Mesenchymal stem cell (in vitro differentiated cells and primary cell): Measurements from ENCODE around the gene TSKS.

Source experiments
- DNase-seq: peaks from one replicate; pipeline ENCODE4 v3.0.0-alpha.2; 2013
- H2AFZ ChIP-seq: one replicate; pipeline ENCODE4 v1.6.1; 2013; ENCODE audit warnings: low read depth, mild to moderate bottlenecking, control low read depth, inconsistent platforms, low read length, moderate library complexity
- H2AK5ac ChIP-seq: 2 replicates; pipeline ENCODE4 v1.6.1; 2013; ENCODE audit warnings: low read length, moderate library complexity, mild to moderate bottlenecking, inconsistent platforms; ENCODE audit not compliant: severe bottlenecking
- H2BK120ac ChIP-seq: one replicate; pipeline ENCODE4 v1.6.1; 2013; ENCODE audit warnings: low read depth, mild to moderate bottlenecking, inconsistent platforms, low read length, moderate library complexity
- H2BK12ac ChIP-seq, 2 experiments: one replicate each; pipeline ENCODE4 v1.6.1; 2013; ENCODE audit warnings: inconsistent platforms in 2 of 2, low read length in 2 of 2, mild to moderate bottlenecking in 2 of 2, moderate library complexity in 2 of 2, control low read depth in 1 of 2
- H2BK15ac ChIP-seq: one replicate; pipeline ENCODE4 v1.6.1; 2013; ENCODE audit warnings: mild to moderate bottlenecking, low read depth, inconsistent platforms; ENCODE audit not compliant: poor library complexity, severe bottlenecking
- H2BK5ac ChIP-seq: 2 replicates; pipeline ENCODE4 v1.6.1; 2013; ENCODE audit warnings: low read depth, mild to moderate bottlenecking, low read length, control low read depth, inconsistent platforms; ENCODE audit not compliant: poor library complexity, severe bottlenecking
- H3K14ac ChIP-seq, 2 experiments: one replicate each; pipeline ENCODE4 v1.6.1; 2013; ENCODE audit warnings: inconsistent platforms in 2 of 2, low read length in 2 of 2, control low read depth in 1 of 2, mild to moderate bottlenecking in 1 of 2, moderate library complexity in 1 of 2
- H3K18ac ChIP-seq, 2 experiments: one replicate each; pipeline ENCODE4 v1.6.1; 2013; ENCODE audit warnings: inconsistent platforms in 2 of 2, low read length in 2 of 2, control low read depth in 1 of 2, low read depth in 1 of 2, mild to moderate bottlenecking in 1 of 2
- H3K23ac ChIP-seq, 2 experiments: one replicate each; pipeline ENCODE4 v1.6.1; 2013; ENCODE audit warnings: inconsistent platforms in 2 of 2, low read length in 2 of 2, mild to moderate bottlenecking in 2 of 2, moderate library complexity in 2 of 2, control low read depth in 1 of 2
- H3K27ac ChIP-seq: 2 replicates; pipeline ENCODE4 v1.5.1; 2013; ENCODE audit warnings: mild to moderate bottlenecking, moderate library complexity, low read length, control low read depth, inconsistent platforms; ENCODE audit not compliant: poor library complexity, severe bottlenecking
- H3K27me3 ChIP-seq, 2 experiments: 2 replicates each; pipeline versions ENCODE4 v1.6.1 to v1.7.0; 2013; ENCODE audit warnings: low read length in 2 of 2, mild to moderate bottlenecking in 2 of 2, moderate library complexity in 2 of 2, control low read depth in 1 of 2, inconsistent platforms in 1 of 2; ENCODE audit not compliant: control insufficient read depth in 1 of 2, insufficient read depth in 1 of 2
- H3K36me3 ChIP-seq, 2 experiments: 2 replicates each; pipeline versions ENCODE4 v1.6.1 to v1.7.0; 2013; ENCODE audit warnings: low read length in 2 of 2, control low read depth in 1 of 2, inconsistent platforms in 1 of 2, low read depth in 1 of 2, mild to moderate bottlenecking in 1 of 2; ENCODE audit not compliant: insufficient read depth in 2 of 2, control insufficient read depth in 1 of 2
- H3K4ac ChIP-seq, 2 experiments: one replicate each; pipeline ENCODE4 v1.6.1; 2013; ENCODE audit warnings: inconsistent platforms in 2 of 2, low read length in 2 of 2, mild to moderate bottlenecking in 2 of 2, moderate library complexity in 2 of 2, control low read depth in 1 of 2, low read depth in 1 of 2
- H3K4me1 ChIP-seq: 2 replicates; pipeline ENCODE4 v1.6.1; 2013; ENCODE audit warnings: low read depth, low read length, control low read depth; ENCODE audit not compliant: control insufficient read depth, insufficient read depth
- H3K4me2 ChIP-seq: 2 replicates; pipeline ENCODE4 v1.6.1; 2013; ENCODE audit warnings: low read length, mild to moderate bottlenecking, inconsistent platforms; ENCODE audit not compliant: poor library complexity, severe bottlenecking
- H3K4me3 ChIP-seq, 2 experiments: 2 replicates each; pipeline versions ENCODE4 v1.5.1 to v1.7.0; 2013; ENCODE audit warnings: low read length in 2 of 2, mild to moderate bottlenecking in 2 of 2, control low read depth in 1 of 2, low read depth in 1 of 2; ENCODE audit not compliant: insufficient read depth in 1 of 2
- H3K79me1 ChIP-seq: replicated peaks from 2 replicates; pipeline ENCODE4 v1.6.1; 2013; ENCODE audit warnings: mild to moderate bottlenecking, control low read depth, low read length, inconsistent platforms; ENCODE audit not compliant: poor library complexity, severe bottlenecking
- H3K9ac ChIP-seq: 2 replicates; pipeline ENCODE4 v1.7.0; 2013; ENCODE audit warnings: mild to moderate bottlenecking, low read length, moderate library complexity
- H3K9me3 ChIP-seq: 2 replicates; pipeline ENCODE4 v1.7.0; 2013; ENCODE audit warnings: mild to moderate bottlenecking, low read length; ENCODE audit not compliant: control insufficient read depth
- H4K8ac ChIP-seq: one replicate; pipeline ENCODE4 v1.6.1; 2013; ENCODE audit warnings: inconsistent platforms, mild to moderate bottlenecking, low read length, moderate library complexity
- H4K91ac ChIP-seq: one replicate; pipeline ENCODE4 v1.6.1; 2013; ENCODE audit warnings: mild to moderate bottlenecking, low read length, inconsistent platforms
- WGBS: methylation state at CpG from one replicate; pipeline ENCODE4 v1.1.7; 2013; ENCODE audit warnings: mixed read lengths; 5-methylcytosine and 5-hydroxymethylcytosine counted together

TSKS gene

DNA sequence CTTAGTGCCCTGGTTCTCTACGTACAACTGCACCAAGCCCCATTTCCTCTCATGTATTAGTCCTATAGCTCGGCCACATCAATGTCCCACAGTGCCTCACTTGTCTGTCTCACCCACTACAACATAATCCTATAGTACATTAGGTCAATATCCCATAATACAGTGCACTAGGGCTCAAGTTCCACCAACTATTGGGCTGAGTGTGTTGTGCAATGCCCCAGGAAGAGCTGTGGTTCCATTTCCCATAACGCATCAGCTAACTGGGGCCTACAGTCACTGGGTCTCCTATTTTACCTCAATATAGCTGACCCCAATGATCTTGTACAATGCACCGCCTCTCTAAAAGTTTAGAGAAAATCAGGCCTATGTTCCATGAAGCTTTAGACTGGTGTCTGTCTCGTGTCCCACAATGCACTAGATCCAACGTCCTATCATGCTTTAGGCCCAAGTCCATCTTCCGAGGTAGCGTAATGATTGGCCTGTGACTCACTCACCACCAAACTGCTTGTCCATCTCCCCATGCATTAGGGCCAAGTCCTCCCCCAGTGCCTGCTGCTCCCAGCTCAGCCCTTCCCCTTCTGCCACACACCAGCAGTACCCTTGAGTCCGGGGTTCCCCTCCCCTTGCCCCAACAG lies 21.8 kb downstream of the TSKS start:
- no peak overlapping the region for H3K4me2 ChIP-seq
- no peak overlapping the region for H2BK15ac ChIP-seq
- no peaks in the 10 kb centered on the region for H3K36me3 ChIP-seq
- H3K4ac ChIP-seq = no peak overlapping the region
- H4K8ac ChIP-seq = no peak overlapping the region
- H3K4me3 ChIP-seq = no peak overlapping the region
- no peak overlapping the region for H2AFZ ChIP-seq
- 85% methylated on average over 9 of the region's 9 CpGs for WGBS
- H3K9me3 ChIP-seq = no peaks in the 10 kb centered on the region
- no peak overlapping the region for H3K23ac ChIP-seq
- H3K27me3 ChIP-seq = no peaks in the 10 kb centered on the region
- no peak overlapping the region for H2BK120ac ChIP-seq
- H3K9ac ChIP-seq = no peak overlapping the region
- H3K79me1 ChIP-seq = no peaks in the 10 kb centered on the region
- H2BK12ac ChIP-seq = no peak overlapping the region
- H3K4me1 ChIP-seq = peaks cover 3% of the 10 kb centered on the region
- no peak overlapping the region for H2BK5ac ChIP-seq
- H3K18ac ChIP-seq = no peak overlapping the region
- no peak overlapping the region for H3K27ac ChIP-seq
- no peak for DNase-seq
- no peak overlapping the region for H3K14ac ChIP-seq
- no peak overlapping the region for H2AK5ac ChIP-seq
- no peak overlapping the region for H4K91ac ChIP-seq

DNA sequence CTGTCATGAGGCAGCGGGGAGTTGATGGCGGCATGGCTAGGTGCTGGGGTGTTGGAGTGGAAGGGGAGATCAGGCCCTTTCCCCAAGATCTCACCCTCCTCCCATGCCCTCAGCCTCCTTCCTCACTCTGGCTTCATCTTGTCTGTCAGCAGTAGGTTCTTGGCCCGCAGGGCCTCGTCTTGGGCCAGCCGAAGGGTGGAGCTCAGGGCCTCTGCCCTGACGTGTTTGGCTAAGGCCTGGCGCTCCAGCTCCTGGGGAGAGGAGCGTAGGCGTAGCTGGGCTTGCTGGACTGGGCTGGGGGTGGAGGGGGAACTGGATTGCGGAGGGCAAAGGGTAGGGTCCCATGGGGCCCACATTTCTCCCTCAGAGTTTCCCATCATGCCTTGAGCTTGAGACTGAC lies 23.2 kb downstream of the TSKS start:
- no peaks in the 10 kb centered on the region for H3K27me3 ChIP-seq
- no peak overlapping the region for H3K4me3 ChIP-seq
- DNase-seq = no peak
- H2BK5ac ChIP-seq = no peak overlapping the region
- no peaks in the 10 kb centered on the region for H3K36me3 ChIP-seq
- no peak overlapping the region for H2BK12ac ChIP-seq
- no peak overlapping the region for H3K23ac ChIP-seq
- no peak overlapping the region for H4K8ac ChIP-seq
- H2BK15ac ChIP-seq = no peak overlapping the region
- H2AFZ ChIP-seq = no peak overlapping the region
- H3K9me3 ChIP-seq = no peaks in the 10 kb centered on the region
- WGBS = 98% methylated on average over 10 of the region's 10 CpGs
- H2BK120ac ChIP-seq = no peak overlapping the region
- no peak overlapping the region for H3K4me2 ChIP-seq
- H3K4ac ChIP-seq = no peak overlapping the region
- H4K91ac ChIP-seq = no peak overlapping the region
- H3K9ac ChIP-seq = no peak overlapping the region
- H3K14ac ChIP-seq = no peak overlapping the region
- no peak overlapping the region for H3K18ac ChIP-seq
- H3K4me1 ChIP-seq = peaks cover 3% of the 10 kb centered on the region
- H3K27ac ChIP-seq = no peak overlapping the region
- no peak overlapping the region for H2AK5ac ChIP-seq
- H3K79me1 ChIP-seq = no peaks in the 10 kb centered on the region

DNA sequence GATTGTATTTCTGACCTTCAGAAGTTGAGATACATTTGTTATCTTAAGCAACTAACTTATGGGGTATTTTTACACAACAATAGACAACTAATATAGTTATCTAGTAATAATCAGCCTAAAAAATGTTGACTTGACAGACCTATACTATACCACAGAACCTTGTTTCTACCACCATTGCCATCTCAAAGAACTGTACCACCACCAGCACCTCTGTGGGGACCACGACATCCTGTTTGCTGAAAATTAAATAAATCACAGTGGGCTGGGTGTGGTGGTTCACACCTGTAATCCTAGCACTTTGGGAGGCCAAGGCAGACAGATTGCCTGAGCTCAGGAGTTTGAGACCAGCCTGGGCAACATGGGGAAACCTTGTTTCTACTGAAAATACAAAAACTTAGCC lies 24.0 kb downstream of the TSKS start:
- no peak for DNase-seq
- no peak overlapping the region for H2AK5ac ChIP-seq
- no peaks in the 10 kb centered on the region for H3K79me1 ChIP-seq
- no peak overlapping the region for H3K4me2 ChIP-seq
- H2BK15ac ChIP-seq = no peak overlapping the region
- no peak overlapping the region for H3K18ac ChIP-seq
- H3K27ac ChIP-seq = no peak overlapping the region
- no peak overlapping the region for H3K4ac ChIP-seq
- no peaks in the 10 kb centered on the region for H3K27me3 ChIP-seq
- H3K9ac ChIP-seq = no peak overlapping the region
- H3K36me3 ChIP-seq = no peaks in the 10 kb centered on the region
- H2AFZ ChIP-seq = no peak overlapping the region
- no peak overlapping the region for H2BK120ac ChIP-seq
- H3K4me1 ChIP-seq = peaks cover 3% of the 10 kb centered on the region
- H3K23ac ChIP-seq = no peak overlapping the region
- no peak overlapping the region for H2BK5ac ChIP-seq
- H3K9me3 ChIP-seq = no peaks in the 10 kb centered on the region
- H4K8ac ChIP-seq = no peak overlapping the region
- 100% methylated on average over 1 of the region's 1 CpG for WGBS
- H3K14ac ChIP-seq = no peak overlapping the region
- H4K91ac ChIP-seq = no peak overlapping the region
- no peak overlapping the region for H2BK12ac ChIP-seq
- H3K4me3 ChIP-seq = no peak overlapping the region

DNA sequence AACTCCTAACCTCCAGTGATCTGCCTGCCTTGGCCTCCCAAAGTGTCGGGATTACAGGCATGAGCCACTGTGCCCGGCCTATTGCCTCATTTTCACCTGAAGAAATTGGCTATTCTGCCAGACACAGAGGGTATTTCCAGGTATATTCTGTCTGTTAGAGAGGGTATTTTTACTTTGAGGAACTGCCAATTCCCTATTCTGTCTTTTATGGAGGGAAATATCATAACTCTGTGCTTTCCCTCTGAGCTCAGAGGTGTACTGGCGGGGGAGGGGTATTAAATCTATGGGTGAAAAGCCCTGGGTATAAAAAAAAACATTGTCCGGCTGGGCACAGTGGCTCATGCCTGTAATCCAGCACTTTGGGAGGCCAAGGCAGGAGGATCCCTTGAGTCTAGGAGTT lies 24.8 kb downstream of the TSKS start:
- no peak overlapping the region for H2AK5ac ChIP-seq
- no peak overlapping the region for H3K18ac ChIP-seq
- H2AFZ ChIP-seq = no peak overlapping the region
- H3K4me1 ChIP-seq = peaks cover 3% of the 10 kb centered on the region
- no peak for DNase-seq
- H2BK5ac ChIP-seq = no peak overlapping the region
- no peak overlapping the region for H4K91ac ChIP-seq
- H3K4me2 ChIP-seq = no peak overlapping the region
- H3K4ac ChIP-seq = no peak overlapping the region
- no peak overlapping the region for H2BK15ac ChIP-seq
- no peaks in the 10 kb centered on the region for H3K36me3 ChIP-seq
- H3K27ac ChIP-seq = no peak overlapping the region
- no peaks in the 10 kb centered on the region for H3K79me1 ChIP-seq
- H3K9ac ChIP-seq = no peak overlapping the region
- no peak overlapping the region for H3K14ac ChIP-seq
- no peaks in the 10 kb centered on the region for H3K27me3 ChIP-seq
- H2BK120ac ChIP-seq = no peak overlapping the region
- H2BK12ac ChIP-seq = no peak overlapping the region
- H4K8ac ChIP-seq = no peak overlapping the region
- no peak overlapping the region for H3K23ac ChIP-seq
- H3K9me3 ChIP-seq = no peaks in the 10 kb centered on the region
- 93% methylated on average over 4 of the region's 4 CpGs for WGBS
- H3K4me3 ChIP-seq = no peak overlapping the region
